ENCODE results near the gene FERD3L.
"Not testable (repeated sequence)": the region's sequence is repeated elsewhere in the genome, so short reads cannot be mapped to it uniquely, and the experiment has no call there.

Gene FERD3L

DNA sequence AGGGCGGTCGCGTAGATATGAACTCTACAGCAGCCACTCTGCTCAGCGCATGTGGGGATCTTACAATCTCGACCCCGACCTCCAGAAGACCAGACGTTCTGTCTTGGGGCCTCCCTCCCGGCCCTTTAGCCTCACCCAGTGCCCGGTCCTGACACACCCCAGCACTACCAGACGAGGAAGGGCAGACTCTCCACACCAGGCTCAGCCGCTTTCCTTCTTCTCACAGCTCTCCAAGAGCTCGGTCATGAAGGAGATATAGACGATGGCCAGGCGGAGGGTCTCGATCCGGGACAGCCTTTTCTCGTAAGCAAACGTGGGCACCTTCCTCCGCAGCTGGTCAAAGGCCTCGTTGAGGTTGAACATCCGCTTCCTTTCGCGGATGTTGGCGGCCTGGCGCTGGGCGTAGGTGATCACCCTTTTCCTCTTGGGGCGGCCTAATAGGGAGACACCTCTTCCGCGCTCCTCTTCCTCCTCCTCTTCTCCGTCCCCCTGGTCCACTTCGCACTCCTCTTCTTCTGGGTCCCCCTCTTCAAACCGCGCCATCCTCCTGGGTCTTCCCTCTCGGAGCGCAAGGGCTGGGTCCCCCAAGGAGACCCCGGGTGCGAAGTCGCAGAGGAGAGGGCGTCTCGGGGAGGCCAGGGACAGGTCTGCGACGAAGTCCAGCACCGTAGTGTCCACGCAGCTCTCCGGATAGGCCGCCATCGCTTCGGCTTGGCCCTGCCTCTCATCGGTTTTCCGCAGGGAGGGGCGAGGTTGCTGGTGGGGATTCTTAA is at the start of gene FERD3L:
TSS of gene FERD3L (minus strand) at position 761 of the 773 bp plus-strand sequence. CDS start at position 702, 59 bp downstream.
- DNase-seq (ENCODE audit: low read depth in 2 of 2), result no peak

DNA sequence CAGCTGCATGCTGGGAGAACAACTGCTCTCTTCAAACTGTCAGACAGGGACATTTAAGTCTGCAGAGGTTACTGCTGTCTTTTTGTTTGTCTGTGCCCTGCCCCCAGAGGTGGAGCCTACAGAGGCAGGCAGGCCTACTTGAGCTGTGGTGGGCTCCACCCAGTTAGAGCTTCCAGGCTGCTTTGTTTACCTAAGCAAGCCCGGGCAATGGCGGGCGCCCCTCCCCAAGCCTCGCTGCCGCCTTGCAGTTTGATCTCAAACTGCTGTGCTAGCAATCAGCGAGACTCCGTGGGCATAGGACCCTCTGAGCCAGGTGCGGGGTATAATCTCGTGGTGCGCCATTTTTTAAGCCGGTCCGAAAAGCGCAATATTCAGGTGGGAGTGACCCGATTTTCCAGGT is 49.2 kb upstream of the FERD3L start:
- DNase-seq (ENCODE audit: low read depth in 2 of 2), result not testable (repeated sequence)

DNA sequence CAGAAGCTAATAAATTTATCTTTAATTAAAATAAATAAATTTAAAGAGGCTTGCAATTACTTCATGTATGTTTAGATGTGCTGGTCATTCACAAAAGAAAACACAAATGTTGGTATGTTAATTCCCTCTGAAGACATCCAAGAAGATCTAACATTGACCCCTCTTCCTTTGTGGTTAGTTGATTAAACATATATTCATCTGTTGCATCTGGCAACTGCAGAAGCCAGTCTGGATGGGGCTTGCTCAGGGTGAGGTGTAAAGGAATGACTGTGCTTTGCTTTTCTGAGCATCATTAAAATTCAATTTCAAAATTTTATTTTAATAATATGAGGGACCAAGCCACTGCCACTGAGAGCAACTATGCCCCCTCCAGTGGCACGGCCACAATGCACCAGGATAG is 36.4 kb upstream of the FERD3L start:
- DNase-seq (ENCODE audit: low read depth in 2 of 2), result no peak

GRCh38 chr7:19178595-19178994 is 33.4 kb upstream of the FERD3L start:
- no peak for DNase-seq (ENCODE audit: low read depth in 2 of 2)

DNA sequence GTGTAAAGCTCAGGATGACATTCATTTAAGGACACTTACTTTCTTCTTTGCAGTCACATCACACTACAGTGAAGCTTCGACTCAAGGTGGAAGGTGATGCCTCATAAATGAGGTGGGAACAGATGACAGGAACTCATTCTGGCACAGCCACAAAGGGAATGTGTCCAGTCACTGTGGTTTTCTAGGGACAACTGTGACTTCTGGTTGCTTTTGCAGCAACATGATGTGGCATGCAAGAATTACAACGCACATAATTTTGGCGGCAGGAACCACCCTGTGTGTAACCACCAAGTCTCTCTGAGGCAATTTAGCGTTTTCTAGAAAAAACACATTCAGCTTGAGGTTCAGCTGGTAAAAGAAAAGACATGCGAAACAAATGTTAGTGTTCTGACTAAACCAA is 32.0 kb upstream of the FERD3L start:
- no peak for DNase-seq (ENCODE audit: low read depth in 2 of 2)

DNA sequence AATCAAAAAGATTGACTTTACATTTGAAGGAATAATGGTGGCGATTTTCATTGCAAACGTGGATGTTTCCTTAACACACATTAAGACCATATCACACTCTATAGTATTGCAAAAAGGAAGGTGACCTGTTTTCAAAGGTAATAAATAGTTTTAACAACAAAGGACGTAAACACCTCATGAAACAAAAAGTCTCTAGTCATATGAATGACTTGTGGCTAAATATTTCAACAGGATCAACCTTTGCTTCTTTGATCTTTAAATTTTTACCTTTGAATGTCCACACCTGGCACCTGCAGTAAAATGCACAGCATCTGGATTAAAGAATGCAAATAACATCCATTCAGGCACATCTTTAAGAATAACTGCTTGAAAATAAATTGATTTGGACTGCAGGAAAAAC is 30.0 kb upstream of the FERD3L start:
- DNase-seq (ENCODE audit: low read depth in 2 of 2), result no peak

DNA sequence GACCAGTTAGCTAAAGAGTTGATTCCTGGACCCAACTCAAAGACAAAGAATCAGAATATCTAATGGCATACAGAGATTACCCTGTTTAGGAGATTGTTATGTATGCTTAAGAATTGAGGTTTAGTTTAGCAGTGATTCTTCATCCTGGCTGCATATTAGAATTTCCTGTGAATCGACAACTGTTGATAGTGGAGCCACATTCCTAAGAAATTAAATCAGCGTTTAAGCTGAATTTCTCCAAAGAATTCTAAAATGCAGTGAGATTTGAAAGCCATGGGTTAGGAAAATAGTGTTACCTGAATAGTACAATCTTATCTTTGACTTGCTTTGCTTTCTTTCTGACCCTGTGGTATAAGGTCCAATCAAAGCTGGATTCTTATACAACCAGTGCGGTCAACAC is 16.4 kb upstream of the FERD3L start:
- DNase-seq (ENCODE audit: low read depth in 2 of 2), result no peak

DNA sequence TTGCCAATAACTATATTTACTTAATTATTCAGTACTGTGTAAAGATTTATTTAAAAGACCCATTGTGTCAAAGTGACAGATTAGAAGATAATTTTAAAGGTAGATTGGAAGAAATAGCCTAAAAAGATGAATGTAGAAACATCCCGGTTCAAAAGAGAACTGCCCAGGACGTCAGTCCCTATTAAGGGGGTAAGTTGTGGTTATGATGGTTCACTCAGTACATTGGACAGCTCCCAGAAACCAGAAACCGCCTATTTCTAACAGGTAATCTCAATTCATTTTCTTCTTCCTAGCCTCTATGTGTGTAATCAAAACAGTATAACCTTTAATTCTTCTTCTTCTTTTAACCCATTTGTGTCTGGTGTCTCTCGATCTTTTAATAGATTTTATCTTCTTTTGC is 1.5 kb upstream of the FERD3L start:
- no peak for DNase-seq (ENCODE audit: low read depth in 2 of 2)

DNA sequence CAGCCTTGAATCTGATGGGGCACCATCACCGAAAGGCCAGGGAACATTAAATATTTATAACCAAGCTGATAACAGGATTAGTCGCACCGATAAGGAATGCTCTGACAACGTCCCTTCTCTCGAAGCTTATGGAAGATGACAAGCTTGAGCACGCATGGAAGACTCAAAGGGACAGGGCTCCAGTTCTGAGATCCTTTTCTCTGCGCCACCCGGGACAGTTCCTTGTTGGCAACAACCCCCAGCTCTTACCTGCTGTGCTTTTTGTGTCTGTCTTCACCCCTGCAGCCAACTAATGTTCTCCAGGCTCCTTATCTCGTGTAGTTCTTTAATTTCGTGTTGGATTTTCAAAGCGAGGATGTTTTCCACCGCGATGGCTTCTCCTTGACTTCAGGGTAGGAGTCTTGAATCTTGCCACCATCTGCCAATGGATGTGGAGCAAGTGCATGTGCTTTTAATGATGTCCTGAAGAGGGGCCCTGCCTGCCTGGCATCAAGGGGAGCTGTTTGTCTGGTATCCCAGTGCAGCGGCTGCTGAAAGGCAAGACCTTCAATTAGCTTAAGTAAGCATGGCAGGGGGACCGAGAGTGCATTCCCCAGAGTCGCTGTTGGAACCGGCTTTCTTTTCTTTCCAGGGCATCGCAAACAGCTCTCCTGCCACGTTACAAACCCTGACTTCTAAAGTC is 354 bp upstream of the FERD3L start:
- no peak for DNase-seq (ENCODE audit: low read depth in 2 of 2)

DNA sequence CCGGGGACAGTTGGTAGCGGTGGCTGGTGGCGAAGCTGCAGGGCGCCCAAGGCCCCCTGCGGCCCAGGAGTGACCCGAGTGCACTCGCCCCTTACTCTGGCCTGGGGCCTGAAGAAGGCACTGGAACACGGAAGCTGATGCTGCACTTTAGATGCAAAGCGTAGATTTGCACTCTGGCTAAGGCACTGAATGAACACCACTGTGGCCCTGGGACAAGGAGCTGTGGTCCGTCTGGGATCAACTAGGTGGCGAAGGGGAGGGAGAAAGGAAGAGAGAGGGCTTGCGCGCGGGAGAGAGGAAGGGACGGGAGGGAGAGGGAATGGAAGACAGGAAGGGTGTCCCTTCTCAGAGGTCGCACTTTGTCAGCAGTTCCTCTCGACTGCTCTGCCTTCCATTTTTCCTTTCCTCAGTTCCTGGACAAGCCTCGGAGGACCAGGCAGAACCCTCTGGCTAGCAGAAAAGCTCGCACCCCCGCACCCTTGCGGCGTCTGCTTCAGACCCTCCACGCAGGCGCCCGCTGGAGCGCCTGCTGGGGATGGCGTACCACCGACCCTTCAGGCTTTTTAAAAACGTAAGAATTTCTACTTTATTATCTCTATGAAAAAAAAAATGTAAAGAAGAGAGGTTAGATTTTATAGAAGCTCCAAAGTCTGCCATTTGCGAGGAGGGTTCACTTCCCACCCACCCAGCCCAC is 1.2 kb downstream of the FERD3L start:
- no peak for DNase-seq (ENCODE audit: low read depth in 2 of 2)

- no peak for DNase-seq (ENCODE audit: low read depth in 2 of 2)
Observed at GRCh38 chr7:19139706-19140327, 5.4 kb downstream of the FERD3L start.

GRCh38 chr7:19133886-19134285 is 11.3 kb downstream of the FERD3L start:
- no peak for DNase-seq (ENCODE audit: low read depth in 2 of 2)

GRCh38 chr7:19133390-19133789 is 11.8 kb downstream of the FERD3L start:
- no peak for DNase-seq (ENCODE audit: low read depth in 2 of 2)

- DNase-seq (ENCODE audit: low read depth in 2 of 2), result no peak
Observed at GRCh38 chr7:19128856-19129255, 16.4 kb downstream of the FERD3L start.

DNA sequence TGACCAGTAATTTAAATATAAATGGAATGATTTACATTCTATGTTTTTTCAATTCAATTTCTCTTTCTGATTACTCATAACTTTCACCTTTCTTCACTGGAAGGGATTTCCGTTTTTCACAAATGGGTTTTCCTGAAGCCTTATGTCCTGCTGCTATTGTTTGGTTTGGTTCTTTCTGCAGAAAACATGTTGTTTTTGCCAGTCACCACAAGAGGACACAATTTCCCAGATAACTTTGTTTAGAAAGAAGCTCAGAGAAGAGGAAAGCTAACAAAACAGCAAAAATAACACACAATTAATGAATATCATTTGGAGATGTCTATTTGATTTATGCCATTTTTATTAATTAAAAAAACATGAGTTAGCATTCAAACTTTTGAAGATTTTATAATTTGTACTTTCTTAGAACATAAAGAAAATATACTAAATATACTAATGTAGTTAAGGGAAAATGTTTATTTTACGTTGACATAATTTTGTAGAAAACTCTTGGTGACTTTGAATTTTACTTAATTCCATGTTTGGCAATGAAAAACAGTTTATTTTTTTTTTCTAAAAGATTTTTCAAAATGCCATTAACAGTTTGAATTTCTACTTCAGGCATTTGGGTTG is 23.1 kb downstream of the FERD3L start:
- no peak for DNase-seq (ENCODE audit: low read depth in 2 of 2)

DNA sequence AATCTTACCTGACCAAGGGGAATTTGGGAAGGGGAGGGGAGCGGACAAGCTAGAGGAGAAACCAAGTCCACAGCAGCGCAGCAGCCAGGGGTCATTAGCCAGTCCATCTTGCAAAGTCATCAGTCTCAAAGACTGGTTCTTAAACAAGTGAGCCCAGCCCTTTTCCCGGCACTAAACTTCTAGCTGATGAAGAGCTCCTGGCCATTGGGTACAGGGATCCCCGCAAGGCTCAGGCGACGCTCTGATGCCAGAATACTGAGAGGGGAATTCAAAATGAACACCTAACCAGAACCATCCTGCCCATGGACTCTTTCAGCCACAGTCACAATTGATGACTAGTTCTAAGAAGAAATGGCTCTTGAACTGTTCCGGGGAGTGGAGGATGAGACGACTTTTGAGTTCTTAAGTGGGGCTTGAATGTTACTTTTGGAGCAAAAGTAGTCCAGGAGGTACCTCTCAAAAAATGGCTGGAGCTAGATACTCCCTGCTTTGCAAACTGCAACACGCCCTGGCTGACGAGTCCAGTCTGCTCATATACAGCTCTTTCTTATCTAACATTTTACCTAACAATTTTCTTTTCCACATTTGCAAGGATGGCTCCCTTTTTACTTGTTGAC is 25.2 kb downstream of the FERD3L start:
- no peak for DNase-seq (ENCODE audit: low read depth in 2 of 2)

DNA sequence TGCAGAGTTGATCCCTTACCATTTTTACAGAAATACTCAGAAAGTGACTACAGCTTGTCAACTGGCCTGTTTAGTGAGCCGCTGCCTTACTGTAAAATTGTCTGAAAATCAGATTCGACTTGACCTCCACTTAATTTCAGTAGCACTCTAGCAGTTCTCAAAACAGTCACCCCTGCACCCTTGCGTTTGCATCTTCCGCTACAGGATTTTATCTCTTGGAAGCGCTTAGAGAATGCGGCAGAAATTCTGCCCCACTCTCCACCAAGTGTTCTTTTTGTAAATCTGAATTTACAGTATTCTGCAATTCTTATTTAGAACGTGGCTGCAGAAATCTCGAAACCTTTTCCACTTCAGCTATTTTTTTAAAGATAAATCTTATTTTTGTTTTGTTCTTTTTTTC is 25.8 kb downstream of the FERD3L start:
- no peak for DNase-seq (ENCODE audit: low read depth in 2 of 2)

- no peak for DNase-seq (ENCODE audit: low read depth in 2 of 2)
Observed at GRCh38 chr7:19118636-19119371, 26.4 kb downstream of the FERD3L start.

DNA sequence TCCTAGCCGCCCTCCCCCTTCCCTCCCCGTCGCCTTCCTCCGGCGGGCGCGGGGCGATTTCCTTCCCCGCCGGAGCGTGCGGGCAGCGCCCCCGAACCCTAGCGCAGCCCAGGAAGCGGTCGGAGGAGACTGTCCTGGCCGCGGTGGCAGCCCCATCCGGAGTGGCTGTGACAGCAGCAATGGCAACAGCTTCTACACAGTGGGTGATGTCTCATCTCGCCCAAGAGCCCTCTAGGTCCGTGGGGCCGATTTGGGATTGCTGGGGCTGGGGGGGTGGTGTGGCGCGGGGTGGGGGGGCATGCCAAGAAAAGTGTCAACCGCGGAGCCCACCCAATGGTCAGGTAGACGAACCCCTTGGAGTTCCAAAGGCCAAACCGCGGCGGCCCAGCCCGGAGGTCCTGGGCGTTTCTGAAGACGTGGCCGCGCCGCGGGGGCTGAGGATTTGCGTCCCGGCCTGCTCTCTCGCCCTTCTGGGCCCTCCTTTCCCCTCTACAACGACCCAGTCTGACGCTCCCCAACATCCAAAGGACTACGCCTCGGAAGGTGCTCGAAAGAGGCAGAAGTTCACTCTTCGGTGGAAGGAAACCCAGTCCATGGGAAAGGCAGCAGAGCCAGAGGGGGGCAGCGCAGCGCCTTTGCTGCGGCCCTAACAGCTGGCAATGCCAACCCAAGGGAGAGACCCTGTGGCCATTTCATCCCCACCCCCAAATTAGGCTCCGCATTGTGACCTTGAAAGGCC is 27.2 kb downstream of the FERD3L start:
- no peak for DNase-seq (ENCODE audit: low read depth in 2 of 2)
